Measurements from ENCODE around the gene MMD. TPM values are rescaled to one million over a fixed set of nuclear protein-coding genes. Genes with fewer than 3 reads are reported as not detected.
A peak's percentile ranks its signal among the peaks of the same experiment; 100 is the strongest.

MMD gene
- total RNA-seq, 6 experiments from 2014 or later, result 2.8 to 17.2 (median 12.4) TPM

GRCh38 chr17:55462234-55462633, 40.6 kb upstream of the MMD start:
- no peak overlapping the region for H3K4me3 ChIP-seq
- ATAC-seq (no peak), DNase-seq (no peak)
- TF ChIP-seq CTCF (IDR thresholded peaks at IDR 0.05) (no peak), POLR2A (IDR thresholded peaks at IDR 0.05) (no peak)
- H3K9me3 ChIP-seq, result no peaks in the 10 kb centered on the region
- intact Hi-C loops (cut with DNase I), result no loop called here
- H3K27me3 ChIP-seq, result no peaks in the 10 kb centered on the region
- no peaks in the 10 kb centered on the region for H3K36me3 ChIP-seq
- no peak overlapping the region for H3K27ac ChIP-seq
- 100% methylated on average over 1 of the region's 1 CpG for WGBS (ENCODE audit: insufficient coverage, low coverage, low lambda C conversion rate, missing lambda C conversion rate)
- no peaks in the 10 kb centered on the region for H3K4me1 ChIP-seq

DNA sequence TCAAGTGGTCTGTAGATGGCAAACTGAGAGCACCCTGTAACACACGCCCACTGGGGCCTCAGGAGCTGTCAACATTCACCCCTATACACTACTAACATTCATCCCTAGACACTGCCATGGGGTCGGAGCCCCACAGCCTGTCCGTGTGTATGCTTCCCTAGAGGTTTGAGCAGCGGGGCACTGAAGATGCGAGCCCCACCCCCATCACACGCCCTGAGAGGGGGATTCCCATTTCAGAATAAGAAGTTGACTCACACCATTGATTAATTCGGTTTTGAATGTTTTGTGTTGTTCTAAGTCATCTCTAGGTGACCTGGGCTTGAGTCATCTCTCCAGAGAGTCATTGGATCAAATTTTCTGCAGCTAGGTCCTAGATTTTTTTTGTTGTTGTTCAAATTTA, 37.3 kb upstream of the MMD start:
- intact Hi-C loops (cut with DNase I), result no loop called here
- H3K27ac ChIP-seq, result no peak overlapping the region
- no peaks in the 10 kb centered on the region for H3K27me3 ChIP-seq

GRCh38 chr17:55458287-55458900, 36.8 kb upstream of the MMD start:
- no peak for TF ChIP-seq POLR2A (IDR thresholded peaks at IDR 0.05)
- no peak for TF ChIP-seq CTCF (IDR thresholded peaks at IDR 0.05)
- no peaks in the 10 kb centered on the region for H3K9me3 ChIP-seq
- no peak overlapping the region for H3K27ac ChIP-seq
- H3K36me3 ChIP-seq, result no peaks in the 10 kb centered on the region
- 71% methylated on average over 8 of the region's 22 CpGs for WGBS (ENCODE audit: insufficient coverage, low coverage, low lambda C conversion rate, missing lambda C conversion rate)
- DNase-seq (no peak), ATAC-seq (no peak)
- intact Hi-C loops (cut with DNase I), result no loop called here
- H3K27me3 ChIP-seq, result no peaks in the 10 kb centered on the region
- peaks cover 0 to 13% (median 0%) of the 10 kb centered on the region in 4 donors for H3K4me1 ChIP-seq
- H3K4me3 ChIP-seq, result no peak overlapping the region

More for the DNA sequence above, 37.3 kb upstream of the MMD start:
- no peaks in the 10 kb centered on the region for H3K9me3 ChIP-seq
- H3K4me3 ChIP-seq, result no peak overlapping the region
- H3K36me3 ChIP-seq, result no peaks in the 10 kb centered on the region
- TF ChIP-seq POLR2A (IDR thresholded peaks at IDR 0.05), result no peak
- no peak for TF ChIP-seq CTCF (IDR thresholded peaks at IDR 0.05)
- DNase-seq, result no peak
- peaks cover 0 to 12% (median 0%) of the 10 kb centered on the region in 4 donors for H3K4me1 ChIP-seq
- peak in 1 of 4 donors; percentile 36 for ATAC-seq
- WGBS (ENCODE audit: insufficient coverage, low coverage, low lambda C conversion rate, missing lambda C conversion rate), result 72% methylated on average over 3 of the region's 7 CpGs

DNA sequence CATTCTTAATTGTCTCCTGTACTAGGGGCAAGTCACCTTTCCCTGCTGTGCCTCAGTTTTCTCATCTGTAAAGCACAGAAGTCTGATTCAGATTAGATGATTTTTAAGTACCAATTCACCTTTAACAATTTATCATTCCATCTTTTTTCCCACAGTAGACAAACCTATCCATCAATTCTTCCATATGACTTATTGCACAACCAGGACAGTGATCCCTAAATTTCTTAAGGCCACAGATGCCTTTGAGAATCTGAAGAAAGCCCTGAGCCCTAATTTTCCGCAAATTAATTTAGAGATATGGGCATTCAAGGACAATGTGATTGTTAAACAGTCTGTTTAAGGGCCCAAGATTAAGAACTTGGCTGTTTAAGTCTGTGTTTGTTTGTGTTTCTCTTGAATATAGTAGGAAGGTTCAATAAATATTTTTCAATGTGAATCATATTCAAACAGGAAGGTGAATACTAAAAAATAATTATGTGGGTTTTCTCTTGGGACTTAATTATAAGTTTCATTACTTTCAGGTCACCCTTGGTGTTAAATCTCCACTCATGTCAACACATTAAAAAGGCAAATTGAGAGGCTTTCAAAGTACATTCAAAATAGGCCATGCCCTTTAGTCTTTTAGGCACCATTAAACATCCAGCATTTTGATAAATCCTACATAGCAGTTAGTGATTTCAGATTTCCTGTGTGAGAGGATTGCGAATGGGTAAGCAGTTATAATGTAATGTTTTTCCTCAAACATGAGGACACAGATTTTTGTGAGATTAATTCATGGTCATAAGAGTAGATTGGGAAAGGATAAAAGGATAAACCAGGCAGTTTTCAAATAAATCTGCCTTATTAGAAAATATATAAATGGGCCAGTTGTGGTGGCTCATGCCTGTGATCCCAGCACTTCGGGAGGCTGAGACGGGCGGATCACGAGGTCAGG, 34.9 kb upstream of the MMD start:
- ATAC-seq, result no peak
- WGBS (ENCODE audit: insufficient coverage, low coverage, low lambda C conversion rate, missing lambda C conversion rate), result 87% methylated on average over 6 of the region's 6 CpGs
- TF ChIP-seq CTCF (IDR thresholded peaks at IDR 0.05) (no peak), POLR2A (IDR thresholded peaks at IDR 0.05) (no peak)
- Histone ChIP-seq H3K4me1 (peaks cover 0 to 31% (median 7%) of the 10 kb centered on the region in 4 donors), H3K27me3 (no peaks in the 10 kb centered on the region), H3K27ac (no peak overlapping the region), H3K36me3 (no peaks in the 10 kb centered on the region), H3K4me3 (no peak overlapping the region), H3K9me3 (no peaks in the 10 kb centered on the region)
- DNase-seq, result no peak
- intact Hi-C loops (cut with DNase I), result no loop called here
